ENCODE results near the gene SCYL1.

SCYL1 gene

GRCh38 chr11:65565624-65566453 lies 41.0 kb downstream of the SCYL1 start:
- H3K36me3 ChIP-seq (ENCODE audit: control insufficient read depth, insufficient read depth, low read length) = no peaks in the 10 kb centered on the region
- no peak overlapping the region for H3K27ac ChIP-seq (ENCODE audit: low read depth, low read length, severe bottlenecking)
- H3K9me3 ChIP-seq (ENCODE audit: control insufficient read depth, low read length) = no peaks in the 10 kb centered on the region
- H3K4me1 ChIP-seq (ENCODE audit: control insufficient read depth, insufficient read depth, low read length, poor library complexity, severe bottlenecking) = peaks cover 13% of the 10 kb centered on the region
- WGBS, 2 experiments (ENCODE audit: insufficient coverage in 2 of 2) = 82% methylated on average over 4 to 5 of the region's 7 CpGs
- H3K4me3 ChIP-seq (ENCODE audit: extremely low read depth, insufficient read depth, low read length, poor library complexity, severe bottlenecking) = no peak overlapping the region

DNA sequence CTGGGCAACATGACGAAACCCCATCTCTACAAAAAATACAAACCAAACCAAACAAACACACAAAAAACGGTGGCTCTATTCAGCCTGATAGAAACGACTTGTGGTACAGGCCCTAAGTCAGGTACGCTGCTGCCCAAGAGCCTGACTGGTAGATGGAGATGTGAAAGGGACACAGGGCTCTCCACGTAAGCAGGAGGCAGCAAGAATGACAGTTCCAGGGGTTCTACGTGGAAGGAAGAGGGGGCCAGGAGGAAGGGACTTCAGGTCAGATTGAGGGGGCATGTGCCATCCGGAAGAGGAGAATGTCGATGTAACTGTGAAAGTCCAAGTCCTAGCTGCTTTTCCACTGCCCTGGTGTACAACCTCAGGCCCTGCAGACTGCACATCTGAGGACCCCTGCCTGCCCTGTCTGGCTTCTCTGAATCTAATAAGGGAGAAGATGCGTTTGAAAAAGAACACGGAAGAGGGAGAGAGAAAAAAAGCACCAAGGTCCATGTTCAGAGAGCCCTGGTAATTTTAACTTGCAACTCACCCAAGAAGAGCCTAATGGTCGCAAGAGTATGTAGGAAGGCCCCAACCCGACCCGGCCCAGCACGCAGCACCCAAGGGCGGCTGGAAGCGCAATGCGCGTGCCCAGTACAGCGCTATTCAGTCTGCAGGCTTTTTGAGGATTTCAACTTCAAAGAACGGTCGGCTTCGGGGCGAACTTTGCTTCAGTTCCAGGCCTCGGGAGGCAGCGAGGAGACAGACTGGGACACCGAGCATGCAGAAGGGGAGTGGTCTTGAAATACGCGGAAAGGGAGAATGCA lies 44.5 kb downstream of the SCYL1 start:
- Histone ChIP-seq H3K4me1 (ENCODE audit: control insufficient read depth, insufficient read depth, low read length, poor library complexity, severe bottlenecking) (peaks cover 27% of the 10 kb centered on the region), H3K27ac (ENCODE audit: low read depth, low read length, severe bottlenecking) (peak overlapping the region; percentile 87), H3K36me3 (ENCODE audit: control insufficient read depth, insufficient read depth, low read length) (peaks cover 12% of the 10 kb centered on the region), H3K4me3 (ENCODE audit: extremely low read depth, insufficient read depth, low read length, poor library complexity, severe bottlenecking) (peak overlapping the region; percentile 96), H3K9me3 (ENCODE audit: control insufficient read depth, low read length) (no peaks in the 10 kb centered on the region)
- WGBS, 2 experiments (ENCODE audit: insufficient coverage in 2 of 2) = 15 to 20% methylated on average over 26 of the region's 28 CpGs

DNA sequence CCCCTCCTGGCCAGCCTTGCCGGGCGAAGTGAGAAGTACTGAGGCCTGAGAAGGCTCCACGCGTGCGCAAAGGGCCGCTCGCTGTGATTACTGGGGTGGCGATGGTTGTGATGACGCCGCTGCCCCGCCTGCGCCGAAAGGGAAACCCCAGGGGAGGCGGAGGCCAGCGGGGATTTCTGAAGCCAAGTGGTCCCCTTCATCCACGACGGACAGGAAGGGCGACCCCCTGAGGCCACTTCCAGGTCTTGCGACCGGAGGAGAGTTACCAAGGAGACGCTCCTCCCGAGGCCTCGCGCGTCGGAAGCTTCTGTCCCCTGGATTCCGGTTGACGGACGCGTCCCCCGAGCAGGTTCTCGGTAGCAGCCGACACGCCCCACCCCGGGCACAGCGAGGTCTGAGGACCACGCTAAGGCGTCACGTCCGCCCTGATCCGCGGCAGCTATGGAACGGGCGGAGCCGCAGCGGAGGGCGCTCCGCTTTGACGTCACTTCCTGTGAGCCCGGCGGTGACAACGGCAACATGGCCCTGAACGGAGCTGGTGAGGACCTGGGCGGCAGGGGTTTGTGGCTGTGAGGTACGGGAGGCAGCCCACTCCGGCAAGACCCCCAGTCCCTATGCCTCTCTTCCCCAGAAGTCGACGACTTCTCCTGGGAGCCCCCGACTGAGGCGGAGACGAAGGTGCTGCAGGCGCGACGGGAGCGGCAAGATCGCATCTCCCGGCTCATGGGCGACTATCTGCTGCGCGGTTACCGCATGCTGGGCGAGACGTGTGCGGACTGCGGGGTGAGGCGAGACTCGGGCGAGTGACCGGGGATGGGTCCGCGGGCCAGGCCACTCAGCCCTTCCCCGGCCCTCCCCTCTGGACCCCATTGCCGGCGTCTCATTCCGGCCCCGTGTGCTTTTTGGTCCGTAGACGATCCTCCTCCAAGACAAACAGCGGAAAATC lies 45.4 kb downstream of the SCYL1 start, which contains the start of gene ZNRD2:
ZNRD2 (plus strand) TSS at position 505 of the 946 bp plus-strand sequence; CDS start at position 520, 15 bp downstream.
- WGBS, 2 experiments (ENCODE audit: insufficient coverage in 2 of 2) = 0% methylated on average over 57 to 77 of the region's 89 CpGs
- Histone ChIP-seq H3K4me1 (ENCODE audit: control insufficient read depth, insufficient read depth, low read length, poor library complexity, severe bottlenecking) (peaks cover 35% of the 10 kb centered on the region), H3K4me3 (ENCODE audit: extremely low read depth, insufficient read depth, low read length, poor library complexity, severe bottlenecking) (peak within 1 kb of the TSS; percentile 96)

DNA sequence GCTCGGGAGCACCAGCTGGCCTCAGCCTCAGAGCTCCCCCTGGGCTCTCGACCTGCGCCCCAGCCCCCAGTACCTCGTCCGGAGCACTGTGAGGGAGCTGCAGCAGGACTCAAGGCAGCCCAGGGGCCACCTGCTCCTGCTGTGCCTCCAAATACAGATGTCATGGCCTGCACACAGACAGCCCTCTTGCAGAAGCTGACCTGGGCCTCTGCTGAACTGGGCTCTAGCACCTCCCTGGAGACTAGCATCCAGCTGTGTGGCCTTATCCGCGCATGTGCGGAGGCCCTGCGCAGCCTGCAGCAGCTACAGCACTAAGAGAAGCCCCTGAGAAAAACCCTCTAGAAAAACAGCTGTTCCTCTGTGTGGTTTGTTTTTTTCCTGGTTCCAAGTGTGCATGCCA lies 46.5 kb downstream of the SCYL1 start:
- no peaks in the 10 kb centered on the region for H3K9me3 ChIP-seq (ENCODE audit: control insufficient read depth, low read length)
- peaks cover 12% of the 10 kb centered on the region for H3K36me3 ChIP-seq (ENCODE audit: control insufficient read depth, insufficient read depth, low read length)
- H3K4me3 ChIP-seq (ENCODE audit: extremely low read depth, insufficient read depth, low read length, poor library complexity, severe bottlenecking) = peak overlapping the region; percentile 96
- no peak overlapping the region for H3K27ac ChIP-seq (ENCODE audit: low read depth, low read length, severe bottlenecking)
- WGBS, 2 experiments (ENCODE audit: insufficient coverage in 2 of 2) = 92 to 94% methylated on average over 8 of the region's 9 CpGs
- H3K4me1 ChIP-seq (ENCODE audit: control insufficient read depth, insufficient read depth, low read length, poor library complexity, severe bottlenecking) = peaks cover 42% of the 10 kb centered on the region

More for the DNA sequence above, 45.4 kb downstream of the SCYL1 start, which contains the start of gene ZNRD2:
- Histone ChIP-seq H3K27ac (ENCODE audit: low read depth, low read length, severe bottlenecking) (peak within 1 kb of the TSS; percentile 87), H3K36me3 (ENCODE audit: control insufficient read depth, insufficient read depth, low read length) (peaks cover 12% of the 10 kb centered on the region), H3K9me3 (ENCODE audit: control insufficient read depth, low read length) (no peaks in the 10 kb centered on the region)

DNA sequence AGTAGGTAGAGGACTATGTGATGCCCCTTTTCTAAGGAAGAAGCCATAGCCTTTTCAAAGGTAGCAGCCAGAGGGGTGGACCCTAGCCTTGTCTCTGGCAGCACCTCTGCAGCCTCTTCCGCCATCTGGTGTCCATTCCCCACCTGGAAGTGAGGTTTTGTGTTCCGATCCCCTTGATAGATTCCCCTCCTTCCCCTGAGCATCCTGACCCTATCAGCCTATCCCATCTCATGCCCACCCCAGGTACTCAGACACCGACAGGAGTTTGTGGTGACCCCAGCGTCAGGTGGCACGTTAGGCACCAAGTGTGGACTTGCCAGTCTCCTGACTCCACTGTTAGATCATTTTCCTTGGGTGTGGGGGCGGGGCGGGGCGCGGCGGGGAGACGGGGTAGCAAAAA lies 47.1 kb downstream of the SCYL1 start:
- no peaks in the 10 kb centered on the region for H3K9me3 ChIP-seq (ENCODE audit: control insufficient read depth, low read length)
- H3K36me3 ChIP-seq (ENCODE audit: control insufficient read depth, insufficient read depth, low read length) = peaks cover 12% of the 10 kb centered on the region
- H3K27ac ChIP-seq (ENCODE audit: low read depth, low read length, severe bottlenecking) = peak overlapping the region; percentile 64
- peaks cover 47% of the 10 kb centered on the region for H3K4me1 ChIP-seq (ENCODE audit: control insufficient read depth, insufficient read depth, low read length, poor library complexity, severe bottlenecking)
- 9 to 16% methylated on average over 8 to 11 of the region's 11 CpGs for WGBS, 2 experiments (ENCODE audit: insufficient coverage in 2 of 2)
- peak overlapping the region; percentile 44 for H3K4me3 ChIP-seq (ENCODE audit: extremely low read depth, insufficient read depth, low read length, poor library complexity, severe bottlenecking)

DNA sequence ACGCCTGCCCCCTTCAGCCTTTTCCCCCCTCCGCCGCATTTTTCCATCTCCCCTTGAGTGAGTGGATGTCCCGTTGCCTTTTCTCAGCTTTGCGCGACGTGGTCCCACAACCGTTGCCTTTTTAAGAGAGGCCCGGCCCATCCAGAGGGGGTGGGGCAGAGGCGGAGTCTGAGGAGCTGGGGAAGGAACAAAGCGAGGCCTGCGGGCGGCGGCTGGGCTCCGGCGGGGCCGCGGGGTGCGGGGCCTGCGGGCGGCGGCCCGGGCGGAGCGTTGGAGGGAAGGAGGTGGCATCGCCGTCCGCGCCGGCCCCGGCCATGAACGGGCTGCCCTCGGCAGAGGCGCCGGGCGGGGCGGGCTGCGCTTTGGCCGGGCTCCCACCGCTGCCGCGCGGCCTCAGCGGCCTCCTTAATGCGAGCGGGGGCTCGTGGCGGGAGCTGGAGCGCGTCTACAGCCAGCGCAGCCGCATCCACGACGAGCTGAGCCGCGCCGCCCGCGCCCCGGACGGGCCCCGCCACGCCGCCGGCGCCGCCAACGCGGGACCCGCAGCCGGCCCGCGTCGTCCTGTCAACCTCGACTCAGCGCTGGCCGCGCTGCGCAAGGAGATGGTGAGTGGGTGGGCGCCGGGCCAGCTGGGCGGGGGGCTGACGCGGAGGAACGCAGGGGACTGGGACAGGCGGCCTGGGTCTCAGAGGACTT lies 47.6 kb downstream of the SCYL1 start, which contains the start of gene FAM89B:
FAM89B (plus strand) TSS at position 183 of the 696 bp plus-strand sequence; CDS start at position 315, 132 bp downstream.
- Histone ChIP-seq H3K9me3 (ENCODE audit: control insufficient read depth, low read length) (no peaks in the 10 kb centered on the region), H3K4me3 (ENCODE audit: extremely low read depth, insufficient read depth, low read length, poor library complexity, severe bottlenecking) (peak within 1 kb of the TSS; percentile 96), H3K36me3 (ENCODE audit: control insufficient read depth, insufficient read depth, low read length) (peaks cover 12% of the 10 kb centered on the region), H3K27ac (ENCODE audit: low read depth, low read length, severe bottlenecking) (peak within 1 kb of the TSS; percentile 64), H3K4me1 (ENCODE audit: control insufficient read depth, insufficient read depth, low read length, poor library complexity, severe bottlenecking) (peaks cover 53% of the 10 kb centered on the region)
- WGBS, 2 experiments (ENCODE audit: insufficient coverage in 2 of 2) = 0 to 1% methylated on average over 48 to 62 of the region's 86 CpGs

- peak overlapping the region; percentile 44 for H3K4me3 ChIP-seq (ENCODE audit: extremely low read depth, insufficient read depth, low read length, poor library complexity, severe bottlenecking)
- H3K27ac ChIP-seq (ENCODE audit: low read depth, low read length, severe bottlenecking) = peak overlapping the region; percentile 41
- H3K9me3 ChIP-seq (ENCODE audit: control insufficient read depth, low read length) = no peaks in the 10 kb centered on the region
- peaks cover 12% of the 10 kb centered on the region for H3K36me3 ChIP-seq (ENCODE audit: control insufficient read depth, insufficient read depth, low read length)
- 86 to 89% methylated on average over 18 to 22 of the region's 22 CpGs for WGBS, 2 experiments (ENCODE audit: insufficient coverage in 2 of 2)
- peaks cover 55% of the 10 kb centered on the region for H3K4me1 ChIP-seq (ENCODE audit: control insufficient read depth, insufficient read depth, low read length, poor library complexity, severe bottlenecking)
Measured at GRCh38 chr11:65573391-65574079, 48.7 kb downstream of the SCYL1 start.

- H3K27ac ChIP-seq (ENCODE audit: low read depth, low read length, severe bottlenecking) = peak overlapping the region; percentile 75
- peaks cover 12% of the 10 kb centered on the region for H3K36me3 ChIP-seq (ENCODE audit: control insufficient read depth, insufficient read depth, low read length)
- peaks cover 51% of the 10 kb centered on the region for H3K4me1 ChIP-seq (ENCODE audit: control insufficient read depth, insufficient read depth, low read length, poor library complexity, severe bottlenecking)
- WGBS, 2 experiments (ENCODE audit: insufficient coverage in 2 of 2) = 0 to 3% methylated on average over 23 to 42 of the region's 67 CpGs
- H3K4me3 ChIP-seq (ENCODE audit: extremely low read depth, insufficient read depth, low read length, poor library complexity, severe bottlenecking) = peak overlapping the region; percentile 44
- H3K9me3 ChIP-seq (ENCODE audit: control insufficient read depth, low read length) = no peaks in the 10 kb centered on the region
Measured at GRCh38 chr11:65574109-65574810, 49.4 kb downstream of the SCYL1 start.

Measured in mesodermal cell (in vitro differentiated cells).